OCI-LY7 (cell line): ENCODE data around the gene SLFN12L.

Source experiments
- EZH2phosphoT487 ChIP-seq: fragments of 200-600 bp; sonication (generic); IDR thresholded peaks from 2 replicates; pipeline ENCODE4 v1.6.1; 2018; ENCODE audit warnings: low read depth, borderline replicate concordance, mild to moderate bottlenecking, mixed run types, antibody characterized with exemption, low read length, moderate library complexity, mixed read lengths
- TF ChIP-seq, protein P1 (sequence below): fragments of 200-600 bp; sonication (generic); conservative IDR thresholded peaks from 2 replicates; pipeline ENCODE4 v1.5.1; 2014; ENCODE audit warnings: mild to moderate bottlenecking, antibody characterized with exemption, low read length, moderate library complexity, mixed read lengths

DNA sequence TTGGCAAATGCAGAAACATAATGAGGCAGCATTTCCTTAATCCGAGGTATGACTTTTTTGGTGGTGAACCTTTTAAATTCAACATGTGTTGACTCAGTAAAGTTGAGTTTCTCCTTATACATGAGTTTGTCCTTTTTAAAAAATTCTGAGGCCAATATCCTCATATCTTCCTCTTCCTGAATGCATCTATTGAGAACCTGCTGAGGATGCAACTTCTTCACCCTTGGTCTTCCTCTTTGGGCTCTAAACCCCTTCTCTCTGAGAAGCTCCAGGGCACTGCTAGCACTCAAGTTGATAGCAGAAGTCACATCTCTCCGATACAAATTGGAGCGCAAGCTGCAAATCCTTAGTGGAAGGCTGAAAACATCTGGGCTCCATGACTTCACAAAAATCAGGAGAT, 19.9 kb upstream of the SLFN12L start:
- TF ChIP-seq, protein P1, sequence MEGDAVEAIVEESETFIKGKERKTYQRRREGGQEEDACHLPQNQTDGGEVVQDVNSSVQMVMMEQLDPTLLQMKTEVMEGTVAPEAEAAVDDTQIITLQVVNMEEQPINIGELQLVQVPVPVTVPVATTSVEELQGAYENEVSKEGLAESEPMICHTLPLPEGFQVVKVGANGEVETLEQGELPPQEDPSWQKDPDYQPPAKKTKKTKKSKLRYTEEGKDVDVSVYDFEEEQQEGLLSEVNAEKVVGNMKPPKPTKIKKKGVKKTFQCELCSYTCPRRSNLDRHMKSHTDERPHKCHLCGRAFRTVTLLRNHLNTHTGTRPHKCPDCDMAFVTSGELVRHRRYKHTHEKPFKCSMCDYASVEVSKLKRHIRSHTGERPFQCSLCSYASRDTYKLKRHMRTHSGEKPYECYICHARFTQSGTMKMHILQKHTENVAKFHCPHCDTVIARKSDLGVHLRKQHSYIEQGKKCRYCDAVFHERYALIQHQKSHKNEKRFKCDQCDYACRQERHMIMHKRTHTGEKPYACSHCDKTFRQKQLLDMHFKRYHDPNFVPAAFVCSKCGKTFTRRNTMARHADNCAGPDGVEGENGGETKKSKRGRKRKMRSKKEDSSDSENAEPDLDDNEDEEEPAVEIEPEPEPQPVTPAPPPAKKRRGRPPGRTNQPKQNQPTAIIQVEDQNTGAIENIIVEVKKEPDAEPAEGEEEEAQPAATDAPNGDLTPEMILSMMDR: no peak
- TF ChIP-seq EZH2phosphoT487: no peak
